Pancreas (tissue), 10 donors: ENCODE data around the gene LIX1. TPM values are rescaled to one million over a fixed set of nuclear protein-coding genes. Genes with fewer than 3 reads are reported as not detected.
"Not testable (repeated sequence)": the region's sequence is repeated elsewhere in the genome, so short reads cannot be mapped to it uniquely, and the experiment has no call there.

Experiments used
- ATAC-seq, 4 donors: fragments of 200-7000 bp; cut with Tn5 transposase; one replicate each; pipeline versions ENCODE4 v1.8.0 to v1.9.1; 2020; ENCODE audit warnings: mild to moderate bottlenecking in 4 of 4, moderate library complexity in 4 of 4
- DNase-seq, 6 donors: peaks; one replicate each; pipeline ENCODE4 v3.0.0-alpha.2; 2020
- FAIRE-seq: peaks from 2 replicates; lab custom pipeline; 2012; peaks lifted over from hg19 to GRCh38; lab: Jason Lieb, UNC
- H3K27ac ChIP-seq, 4 donors: fragments of 200-600 bp; sonication (generic); 1 replicate in 3 of 4; 2 replicates in 1 of 4; pipeline versions ENCODE4 v1.5.0 to v1.8.0; 2020
- H3K27me3 ChIP-seq, 4 donors: fragments of 200-600 bp; one replicate each; pipeline ENCODE4 v1.8.0; 2021
- H3K36me3 ChIP-seq, 3 donors: fragments of 200-600 bp; sonication (generic) in 1 of 3; one replicate each; pipeline versions ENCODE4 v1.5.0 to v1.8.0; 2020 to 2021
- H3K4me1 ChIP-seq, 3 donors: fragments of 200-600 bp; one replicate each; pipeline ENCODE4 v1.8.0; 2021
- H3K4me3 ChIP-seq, 4 donors: fragments of 200-600 bp; sonication (generic) in 2 of 4; one replicate each; pipeline versions ENCODE4 v1.5.0 to v1.8.0; 2020 to 2021
- H3K9me3 ChIP-seq, 4 donors: fragments of 200-600 bp; one replicate each; pipeline ENCODE4 v1.8.0; 2021
- WGBS, 2 donors: extraction: QIAGEN DNeasy Blood & Tissue Kit; methylation state at CpG; one replicate each; pipeline ENCODE4 v1.1.7; 2013; 5-methylcytosine and 5-hydroxymethylcytosine counted together
- intact Hi-C, 3 donors: fragments of 100-400 bp; cut with DNase I; formaldehyde crosslinking; loops; one replicate each; pipeline versions ENCODE4 v1.11.1 to v1.14.2; 2022
- polyA plus RNA-seq, 2 donors: library from polyadenylated mRNA; stranded (reverse); fragments of 200-250 nt; gene quantifications; one replicate each; pipeline ENCODE4 v1.2.3, GENCODE V29; 2013
- total RNA-seq, 6 donors: library from RNA; stranded (reverse); fragmentation: NEBNext Ultra II Directional in 4 of 6; extraction: Animal tissue kit (Norgen Biotek cat#: 25700) in 4 of 6; gene quantifications; one replicate each; pipeline versions ENCODE4 v1.2.1 to v1.2.4, GENCODE V29; 2021 to 2023
- TF ChIP-seq, protein P1 (sequence below), 4 donors: fragments of 200-600 bp; sonication (generic) in 3 of 4; IDR thresholded peaks; one replicate each; pipeline versions ENCODE4 v1.5.0 to v1.8.0; 2021; ENCODE audit warnings: antibody characterized with exemption in 4 of 4
- donor health status: healthy with polysubstance abuse.
- donor health status: DM: no; HTN: no; CAD: no; lungs with moderate emphysema.
- donor health status: DM: no; HTN: no; CAD: no.
- donor health status: control.
- donor health status: control.
- donor health status: Bipolar disorder and iron deficiency.
- donor health status: DM: yes; HTN: yes; CAD: no.
- donor health status: DM: no; HTN: no; CAD: no.
- donor health status: DM: no; HTN: no; CAD: no.
- donor health status: DM: yes; HTN: yes; CAD: no.

The LIX1 gene
- total and polyA plus RNA-seq, 8 donors: 0.08 to 0.12 TPM; not detected in 6

- ATAC-seq: no peak
- FAIRE-seq: no peak
- TF ChIP-seq, protein P1, sequence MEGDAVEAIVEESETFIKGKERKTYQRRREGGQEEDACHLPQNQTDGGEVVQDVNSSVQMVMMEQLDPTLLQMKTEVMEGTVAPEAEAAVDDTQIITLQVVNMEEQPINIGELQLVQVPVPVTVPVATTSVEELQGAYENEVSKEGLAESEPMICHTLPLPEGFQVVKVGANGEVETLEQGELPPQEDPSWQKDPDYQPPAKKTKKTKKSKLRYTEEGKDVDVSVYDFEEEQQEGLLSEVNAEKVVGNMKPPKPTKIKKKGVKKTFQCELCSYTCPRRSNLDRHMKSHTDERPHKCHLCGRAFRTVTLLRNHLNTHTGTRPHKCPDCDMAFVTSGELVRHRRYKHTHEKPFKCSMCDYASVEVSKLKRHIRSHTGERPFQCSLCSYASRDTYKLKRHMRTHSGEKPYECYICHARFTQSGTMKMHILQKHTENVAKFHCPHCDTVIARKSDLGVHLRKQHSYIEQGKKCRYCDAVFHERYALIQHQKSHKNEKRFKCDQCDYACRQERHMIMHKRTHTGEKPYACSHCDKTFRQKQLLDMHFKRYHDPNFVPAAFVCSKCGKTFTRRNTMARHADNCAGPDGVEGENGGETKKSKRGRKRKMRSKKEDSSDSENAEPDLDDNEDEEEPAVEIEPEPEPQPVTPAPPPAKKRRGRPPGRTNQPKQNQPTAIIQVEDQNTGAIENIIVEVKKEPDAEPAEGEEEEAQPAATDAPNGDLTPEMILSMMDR (IDR thresholded peaks at IDR 0.05): no peak
- no peak for DNase-seq
- H3K9me3 ChIP-seq: no peaks in the 10 kb centered on the region
- H3K27me3 ChIP-seq: no peaks in the 10 kb centered on the region
- H3K4me3 ChIP-seq: no peak overlapping the region
- no peak overlapping the region for H3K27ac ChIP-seq
- no peaks in the 10 kb centered on the region for H3K36me3 ChIP-seq
- 37 to 39% methylated on average over 3 of the region's 3 CpGs for WGBS, 2 donors
- no peaks in the 10 kb centered on the region for H3K4me1 ChIP-seq
- intact Hi-C loops: no loop called here
Observed at GRCh38 chr5:97148288-97148687, 5.9 kb upstream of the LIX1 start.

- Histone ChIP-seq H3K4me3 (no peak overlapping the region), H3K27ac (no peak overlapping the region), H3K9me3 (no peaks in the 10 kb centered on the region), H3K36me3 (no peaks in the 10 kb centered on the region), H3K4me1 (no peaks in the 10 kb centered on the region), H3K27me3 (no peaks in the 10 kb centered on the region)
- ATAC-seq (no peak), DNase-seq (no peak), FAIRE-seq (no peak)
- WGBS, 2 donors: 86 to 89% methylated on average over 2 of the region's 2 CpGs
- TF ChIP-seq, protein P1 (IDR thresholded peaks at IDR 0.05): no peak
- intact Hi-C loops: no loop called here
Observed at GRCh38 chr5:97143704-97144103, 1.3 kb upstream of the LIX1 start.

DNA sequence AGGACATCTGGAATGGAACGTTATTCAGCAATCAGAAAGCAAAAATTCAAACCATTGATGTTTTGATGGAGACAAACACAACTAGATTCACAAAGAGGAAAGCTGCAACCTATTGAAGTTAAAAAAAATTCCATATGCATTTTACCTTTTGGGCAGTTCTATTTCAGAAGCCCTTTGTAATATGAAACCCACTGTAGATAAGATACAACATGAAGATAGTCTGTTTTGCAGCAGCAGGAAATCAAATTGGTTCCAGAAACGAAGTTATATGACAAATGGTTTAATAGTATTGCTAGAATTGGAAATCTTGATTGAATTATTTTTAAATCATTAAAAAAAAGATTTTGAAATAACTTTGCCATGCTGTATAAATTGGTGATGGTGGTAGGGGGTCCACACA, 872 bp downstream of the LIX1 start:
- Histone ChIP-seq H3K4me1 (no peaks in the 10 kb centered on the region), H3K27me3 (no peaks in the 10 kb centered on the region), H3K4me3 (no peak overlapping the region), H3K27ac (no peak overlapping the region), H3K36me3 (no peaks in the 10 kb centered on the region), H3K9me3 (no peaks in the 10 kb centered on the region)
- ATAC-seq: no peak
- DNase-seq: no peak
- no peak for FAIRE-seq
- WGBS, 2 donors: 15 to 20% methylated on average over 2 of the region's 2 CpGs
- intact Hi-C loops: no loop called here
- TF ChIP-seq, protein P1 (IDR thresholded peaks at IDR 0.05): no peak

DNA sequence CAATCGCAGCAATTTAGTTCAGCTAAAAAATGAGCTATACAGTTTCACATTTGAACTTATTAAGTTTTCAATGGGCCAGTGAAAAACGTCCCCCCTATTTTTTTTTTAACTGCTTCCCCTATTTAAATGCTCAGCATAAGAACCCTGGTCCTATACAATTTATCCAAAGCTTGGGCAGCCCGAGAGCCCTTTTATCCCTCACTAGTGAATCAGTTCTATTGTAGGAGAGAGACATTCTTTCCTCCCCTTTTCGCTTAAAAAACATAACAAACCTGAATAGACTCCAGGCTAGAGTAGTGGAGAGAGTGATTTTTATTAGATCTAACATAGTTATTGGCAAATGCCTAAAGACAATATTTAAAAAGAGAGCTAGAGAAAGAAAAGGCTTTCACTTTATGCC, 1.4 kb downstream of the LIX1 start:
- Histone ChIP-seq H3K4me3 (no peak overlapping the region), H3K27ac (no peak overlapping the region), H3K27me3 (no peaks in the 10 kb centered on the region), H3K36me3 (no peaks in the 10 kb centered on the region), H3K4me1 (no peaks in the 10 kb centered on the region), H3K9me3 (no peaks in the 10 kb centered on the region)
- 48 to 59% methylated on average over 4 of the region's 4 CpGs for WGBS, 2 donors
- intact Hi-C loops: no loop called here
- TF ChIP-seq, protein P1 (IDR thresholded peaks at IDR 0.05): no peak
- FAIRE-seq: no peak
- no peak for ATAC-seq
- DNase-seq: no peak

GRCh38 chr5:97140250-97140649, 2.2 kb downstream of the LIX1 start:
- H3K27me3 ChIP-seq, H3K36me3 ChIP-seq, H3K9me3 ChIP-seq, H3K4me3 ChIP-seq, H3K4me1 ChIP-seq, DNase-seq, H3K27ac ChIP-seq, FAIRE-seq, intact Hi-C loops: not testable (repeated sequence)
- WGBS, 2 donors: 18 to 25% methylated on average over 1 of the region's 1 CpG
- ATAC-seq: peak in 2 of 4 donors; percentile 57 to 58
